SKM-1 treated with dmso at 0.1 percent for 144 hours (cell line): ENCODE data around the gene TAMM41.
"Not testable (repeated sequence)": the region's sequence is repeated elsewhere in the genome, so short reads cannot be mapped to it uniquely, and the experiment has no call there.

Source experiments
- DNase-seq: peaks from one replicate; lab custom pipeline; 2025; ENCODE audit not compliant: unreplicated experiment; lab: John Stamatoyannopoulos, UW

Gene TAMM41

DNA sequence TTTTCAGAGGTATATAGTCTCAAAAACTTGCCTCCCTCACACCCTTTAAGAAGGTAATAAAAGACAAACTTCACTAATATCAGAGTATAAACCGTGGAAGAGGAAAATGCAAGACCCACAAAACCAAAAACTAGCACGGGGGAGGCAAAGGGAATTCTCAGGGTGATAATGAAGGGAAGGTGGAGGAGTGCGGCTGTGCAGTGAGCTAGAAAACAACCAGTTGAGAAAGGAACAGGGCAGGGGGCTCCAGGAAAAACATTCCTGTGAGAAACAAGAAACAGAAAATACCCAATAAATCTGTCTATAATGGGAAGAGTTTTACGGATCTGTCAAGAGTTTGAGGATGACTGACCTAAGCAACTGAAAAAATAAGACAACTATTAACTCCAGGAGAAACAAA, 31.6 kb downstream of the TAMM41 start:
- no peak for DNase-seq

DNA sequence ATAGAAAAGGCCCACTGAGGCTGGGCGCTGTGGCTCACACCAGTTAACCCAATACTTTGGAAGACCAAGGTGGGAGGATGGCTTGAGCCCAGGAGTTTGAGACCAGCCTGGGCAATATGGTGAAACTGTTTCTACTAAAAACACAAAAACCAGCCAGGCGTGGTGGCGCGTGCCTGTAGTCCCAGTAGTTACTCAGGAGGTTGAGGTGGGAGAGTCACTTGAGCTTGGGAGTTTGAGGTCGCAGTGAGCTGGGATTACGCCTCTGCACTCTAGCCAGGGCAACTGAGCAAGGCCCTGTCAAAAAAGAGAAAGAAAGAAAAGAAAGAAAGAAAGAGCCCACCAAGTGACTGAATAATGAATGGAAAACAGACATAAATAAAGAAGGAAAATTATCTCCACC, 32.0 kb downstream of the TAMM41 start:
- no peak for DNase-seq

DNA sequence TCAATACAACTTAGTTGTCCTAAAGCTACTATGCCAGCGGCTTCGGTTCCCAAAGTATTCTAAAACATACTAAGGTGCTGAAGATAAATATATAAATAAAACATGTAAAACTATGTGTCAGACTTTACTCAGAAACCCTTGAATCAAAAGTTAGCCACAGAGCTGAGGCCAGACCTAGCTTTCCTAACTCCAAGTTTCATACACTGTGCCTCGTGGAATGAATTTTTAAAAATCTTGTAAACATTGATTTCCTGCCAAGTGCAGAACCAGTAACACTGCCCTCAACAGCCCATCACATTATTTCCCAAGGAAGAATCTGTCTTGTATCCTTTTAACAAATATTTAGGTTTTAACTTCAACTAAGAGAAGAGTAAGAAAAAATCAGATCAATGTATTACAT, 36.4 kb downstream of the TAMM41 start:
- DNase-seq: no peak

DNA sequence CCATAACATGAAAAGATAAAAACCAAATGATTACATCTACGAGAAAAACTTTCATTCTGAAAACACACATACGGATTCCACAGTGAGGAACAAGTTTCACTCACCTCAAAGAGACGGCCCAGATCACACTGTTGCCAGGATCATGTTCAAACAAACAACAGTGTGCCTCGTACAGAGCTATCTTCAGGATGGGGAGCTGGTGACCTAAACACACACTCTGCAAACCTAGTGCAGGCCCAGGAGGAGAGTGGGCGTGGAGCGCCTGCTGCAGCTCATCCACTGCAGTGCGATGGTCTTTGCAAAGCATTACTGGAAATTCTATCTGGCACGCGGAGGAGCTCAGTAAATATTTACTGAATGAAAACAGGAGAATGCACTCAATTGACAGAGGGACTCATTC, 38.5 kb downstream of the TAMM41 start:
- no peak for DNase-seq

DNA sequence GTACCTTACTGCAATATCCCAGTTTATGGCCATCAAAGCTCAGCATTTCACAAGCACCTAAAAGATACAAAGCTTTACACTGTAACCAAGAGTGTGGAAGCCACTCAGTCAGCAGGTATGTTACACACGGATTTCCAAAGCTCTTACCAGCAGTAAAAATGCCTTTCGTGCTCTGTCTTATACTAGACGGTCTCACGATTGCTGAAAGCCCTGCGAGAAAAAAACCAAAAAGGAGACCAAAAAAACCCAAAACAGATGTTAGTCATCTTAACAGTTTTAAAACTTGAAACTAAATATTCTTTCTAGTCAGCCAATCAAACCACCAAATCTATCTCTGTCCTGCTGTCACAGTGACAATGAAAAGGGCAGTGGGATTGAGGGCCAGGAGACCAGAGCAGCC, 39.0 kb downstream of the TAMM41 start:
- no peak for DNase-seq

GRCh38 chr3:11805716-11806115, 41.0 kb downstream of the TAMM41 start:
- DNase-seq: no peak

GRCh38 chr3:11803977-11804892, 42.5 kb downstream of the TAMM41 start:
- peak; percentile 70 for DNase-seq

- no peak for DNase-seq
These were observed 46.9 kb downstream of the TAMM41 start for GRCh38 chr3:11799791-11800190.

GRCh38 chr3:11794927-11795326, 51.8 kb downstream of the TAMM41 start:
- no peak for DNase-seq

DNA sequence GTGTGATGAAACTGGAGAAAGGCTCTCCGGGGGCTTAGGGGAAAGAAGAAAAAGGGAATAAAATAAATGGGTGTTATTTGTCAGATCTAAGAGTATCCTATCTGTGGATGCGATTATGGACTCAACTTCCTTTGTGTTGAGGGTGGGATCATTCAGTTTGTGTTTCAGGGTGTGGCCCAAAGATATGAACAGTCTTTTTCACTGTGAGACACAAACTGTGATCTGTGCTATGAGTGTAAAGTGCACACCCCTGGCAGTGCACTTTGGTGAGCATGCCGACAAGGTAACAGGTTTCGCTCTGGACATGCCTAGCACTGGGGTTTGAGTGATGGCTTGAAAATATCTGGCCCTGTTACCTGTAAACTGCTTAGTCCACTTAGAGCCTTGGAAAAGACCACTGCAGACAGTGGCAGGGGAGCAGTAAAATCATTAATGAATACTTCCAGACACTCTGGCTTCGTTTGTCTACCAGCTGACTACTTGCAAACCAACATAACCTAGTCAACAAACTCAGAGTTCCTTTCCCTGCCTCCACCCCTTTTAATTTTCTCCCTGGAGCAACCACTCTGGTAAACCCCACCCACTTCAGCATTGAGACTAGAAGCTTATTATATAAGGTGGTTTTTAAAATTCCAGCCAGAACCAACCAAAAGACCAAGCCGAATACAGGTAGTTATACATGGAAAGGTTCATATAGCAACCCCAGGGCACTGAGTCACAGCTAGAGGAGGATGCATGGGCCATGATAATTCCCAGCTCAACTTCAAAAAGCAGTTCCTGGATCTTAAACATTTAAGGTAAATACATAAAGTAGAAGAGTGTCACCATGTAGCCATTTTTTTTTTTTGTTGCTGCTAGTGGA, 55.1 kb downstream of the TAMM41 start:
- DNase-seq: no peak

DNA sequence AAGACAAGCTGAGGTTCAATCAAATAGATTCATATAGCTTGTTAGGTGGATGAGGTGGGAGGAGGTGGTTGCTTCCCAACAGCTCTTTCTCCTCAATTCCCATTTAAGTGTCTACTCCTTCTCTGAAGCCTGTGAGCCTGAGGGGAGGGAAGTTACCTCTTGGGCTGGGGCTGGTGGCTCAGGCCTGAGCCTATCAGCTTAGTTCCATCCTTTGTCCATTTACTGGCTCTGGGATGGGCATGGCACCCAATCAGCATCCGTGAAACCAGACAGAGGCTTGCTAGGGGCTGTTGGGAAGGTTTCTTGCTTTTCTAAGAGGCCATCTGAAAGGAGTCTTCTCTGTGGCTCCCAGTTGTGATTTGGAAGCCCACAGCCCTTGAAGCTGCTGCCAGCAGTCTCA, 57.3 kb downstream of the TAMM41 start:
- DNase-seq: no peak

GRCh38 chr3:11784971-11785377, 61.7 kb downstream of the TAMM41 start:
- no peak for DNase-seq

DNA sequence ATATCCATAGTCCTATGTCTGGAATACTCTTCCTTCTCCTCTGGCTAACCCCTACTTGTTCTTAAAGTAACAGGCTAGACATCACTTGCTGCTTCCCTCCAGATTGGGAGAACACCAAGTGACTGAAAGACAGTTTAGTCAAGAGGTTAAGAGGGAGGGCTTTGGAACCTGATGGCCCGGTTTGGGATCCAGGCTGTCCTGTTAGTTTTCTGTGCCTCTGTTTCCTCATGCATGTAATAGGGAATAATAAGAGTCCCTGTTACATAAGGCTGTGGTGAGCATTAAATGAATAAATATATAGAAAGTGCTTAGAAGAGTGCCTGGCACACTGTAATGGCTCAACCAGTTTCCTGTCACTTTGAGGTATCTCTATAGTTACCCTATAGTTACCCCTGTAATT, 66.3 kb downstream of the TAMM41 start:
- no peak for DNase-seq

GRCh38 chr3:11779626-11780025, 67.1 kb downstream of the TAMM41 start:
- DNase-seq: no peak

DNA sequence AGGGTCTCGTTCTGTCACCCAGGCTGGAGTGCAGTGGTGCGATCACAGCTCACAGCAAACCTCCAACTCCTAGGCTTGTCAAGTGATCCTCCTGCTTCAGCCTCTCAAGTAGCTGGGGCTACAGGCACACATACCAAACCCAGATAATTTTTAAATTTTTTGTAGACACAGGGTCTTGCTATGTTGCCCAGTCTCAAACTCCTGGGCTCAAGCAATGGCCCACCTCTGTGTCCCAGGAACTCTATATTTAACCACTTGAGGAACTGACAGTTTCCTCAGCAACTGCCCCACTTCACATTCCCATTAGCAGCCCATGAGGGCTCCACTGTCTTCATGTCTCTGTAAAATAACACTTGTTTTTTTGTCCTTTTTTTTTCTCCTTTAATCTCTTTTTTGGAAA, 68.4 kb downstream of the TAMM41 start:
- DNase-seq: no peak

- DNase-seq: no peak
These were observed 70.3 kb downstream of the TAMM41 start for GRCh38 chr3:11776346-11776745.

DNA sequence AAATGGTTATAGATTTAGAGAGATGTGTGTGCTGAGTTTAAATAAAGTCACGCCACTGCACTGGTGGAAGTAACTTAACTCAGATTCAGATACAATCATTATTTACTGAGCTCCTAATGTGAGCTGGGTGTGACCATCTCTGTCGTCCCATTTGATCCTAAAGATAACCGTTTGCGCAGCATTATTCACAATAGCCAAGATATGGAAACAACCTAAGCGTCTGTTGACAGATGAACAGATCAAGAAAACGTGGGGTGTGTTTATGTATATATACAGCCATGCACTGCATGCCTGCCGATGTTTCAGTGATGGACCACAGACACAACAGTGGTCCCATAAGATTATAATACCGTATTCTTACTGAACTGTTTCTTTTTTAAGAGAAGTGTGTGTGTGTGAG, 71.2 kb downstream of the TAMM41 start:
- no peak for DNase-seq

DNA sequence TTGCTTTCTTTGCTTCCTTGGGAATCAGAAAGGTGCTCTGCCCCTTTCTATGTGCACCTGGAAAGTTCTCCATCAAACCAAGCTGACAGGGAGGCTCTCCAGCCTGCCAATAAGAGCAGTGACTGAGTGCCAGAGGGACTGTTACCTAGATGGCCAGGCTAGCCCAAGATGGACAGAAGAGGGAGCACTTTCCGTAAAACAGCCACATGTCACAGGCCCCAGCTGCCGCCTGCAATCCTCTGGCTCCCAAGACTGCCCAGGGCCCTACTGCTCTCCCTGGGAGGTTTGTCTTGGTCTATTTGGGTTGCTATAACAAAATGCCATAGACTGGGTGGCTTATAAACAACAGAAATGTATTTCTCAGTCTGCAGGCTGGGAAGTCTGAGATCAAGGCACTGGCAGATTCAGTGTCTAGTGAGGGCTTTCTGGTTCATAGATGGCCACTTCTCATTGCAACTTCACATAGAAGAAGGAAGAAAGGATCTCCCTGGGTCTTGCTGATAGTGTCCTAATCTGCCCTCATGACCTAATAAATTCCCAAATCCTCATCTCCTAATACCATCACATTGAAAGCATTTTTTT, 72.3 kb downstream of the TAMM41 start:
- DNase-seq: no peak

- not testable (repeated sequence) for DNase-seq
These were observed 74.8 kb downstream of the TAMM41 start for GRCh38 chr3:11771931-11772330.

- no peak for DNase-seq
These were observed 76.0 kb downstream of the TAMM41 start for GRCh38 chr3:11770477-11771391.
